ENCODE results near the gene GLUL.
"Not testable (repeated sequence)": the region's sequence is repeated elsewhere in the genome, so short reads cannot be mapped to it uniquely, and the experiment has no call there.

GLUL gene

DNA sequence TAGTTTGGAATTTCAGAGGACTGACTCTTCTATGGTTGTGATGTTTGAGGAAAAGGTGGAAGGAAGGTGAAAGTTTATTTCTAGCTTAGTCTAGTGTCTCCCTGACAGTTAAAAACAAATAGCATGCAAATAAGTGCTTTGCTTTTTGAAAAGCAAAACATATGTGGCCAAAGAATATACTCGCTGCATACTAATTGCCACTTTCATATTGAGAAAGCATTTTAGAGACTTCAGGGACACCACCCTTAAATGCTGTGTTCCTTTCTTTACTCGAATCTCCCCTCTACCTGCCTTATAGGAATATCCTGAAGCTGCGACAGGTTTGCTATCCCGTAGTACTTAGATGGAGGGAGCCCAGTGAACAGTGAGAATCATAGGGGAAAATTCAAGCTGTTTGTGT, 23.2 kb downstream of the GLUL start:
- no peak for DNase-seq (ENCODE audit: low read depth in 2 of 2)

DNA sequence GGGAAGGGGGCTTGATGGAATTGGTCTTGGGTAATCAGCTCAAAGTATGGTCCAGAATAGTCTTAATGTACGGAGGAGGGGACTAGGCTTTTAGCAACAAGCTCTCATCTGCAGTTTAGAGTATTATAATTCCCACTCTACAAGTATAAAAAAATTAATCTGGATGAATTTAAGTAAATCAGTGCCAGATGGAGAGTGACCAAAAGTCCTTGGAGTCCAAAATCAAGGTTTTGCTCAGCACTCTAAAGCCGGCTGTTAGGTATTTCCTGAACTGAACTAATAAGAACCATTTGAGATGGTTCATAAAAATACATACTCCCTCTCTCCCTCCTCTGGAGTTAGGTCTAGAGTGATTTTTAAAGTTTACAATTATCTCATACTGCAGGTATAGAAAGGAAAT, 23.7 kb downstream of the GLUL start:
- DNase-seq (ENCODE audit: low read depth in 2 of 2), result no peak

DNA sequence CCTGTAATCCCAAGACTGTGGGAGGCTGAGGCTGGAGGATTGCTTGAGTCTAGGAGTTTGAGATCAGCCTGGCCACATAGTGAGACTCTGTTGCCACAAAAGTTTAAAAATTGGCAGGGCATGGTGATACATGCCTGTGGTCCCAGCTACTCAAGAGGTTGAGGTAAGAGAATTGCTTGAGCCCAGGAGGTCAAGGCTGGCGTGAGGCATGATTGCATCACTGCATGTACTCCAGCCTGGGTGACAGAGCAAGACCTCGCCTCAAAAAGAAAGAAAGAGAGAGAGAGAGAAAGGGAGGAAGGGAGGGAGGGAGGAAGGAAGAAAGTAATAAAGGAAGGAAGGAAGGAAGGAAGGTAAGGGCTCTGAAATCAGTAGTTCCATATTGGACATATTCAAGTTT, 25.0 kb downstream of the GLUL start:
- DNase-seq (ENCODE audit: low read depth in 2 of 2), result no peak

DNA sequence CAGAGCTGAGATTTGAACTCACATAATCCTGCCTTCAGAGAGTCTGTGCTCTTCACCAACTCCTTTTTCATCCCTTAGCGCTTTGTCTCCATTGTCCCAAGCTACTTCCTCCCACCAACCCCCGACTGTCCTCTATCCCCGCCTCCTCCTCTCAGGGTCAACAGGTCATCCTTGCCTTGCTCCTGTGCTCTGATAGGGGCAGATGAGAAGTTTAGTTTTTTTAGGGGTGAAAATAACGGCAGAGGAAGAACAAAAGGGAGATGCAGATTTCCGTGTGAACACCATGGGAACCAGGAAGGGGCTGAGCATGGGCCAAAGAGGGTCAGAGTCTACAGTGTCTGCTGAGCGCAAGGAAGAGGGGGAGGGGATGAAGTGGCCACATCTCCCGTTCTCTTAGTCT, 31.9 kb downstream of the GLUL start:
- DNase-seq (ENCODE audit: low read depth in 2 of 2), result no peak

DNA sequence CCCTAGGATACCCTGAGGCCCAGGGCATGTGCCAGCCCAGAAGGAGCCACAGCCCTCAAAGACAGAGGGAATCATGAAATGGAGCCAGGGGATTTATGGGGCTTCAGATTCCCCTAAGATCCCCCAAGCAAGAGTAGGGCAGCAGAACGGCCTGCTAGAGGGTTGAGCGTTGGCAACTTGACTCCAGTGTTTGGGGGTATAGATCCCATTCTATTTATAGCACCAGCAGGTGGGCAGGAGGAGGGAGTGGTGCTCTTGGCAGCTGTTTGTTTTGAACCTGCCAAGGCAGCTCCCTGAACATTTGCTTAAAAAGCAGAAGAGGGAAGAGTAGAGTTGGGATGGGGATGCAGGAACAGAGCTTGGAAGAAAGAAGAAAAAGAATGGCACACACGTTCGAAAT, 33.7 kb downstream of the GLUL start:
- no peak for DNase-seq (ENCODE audit: low read depth in 2 of 2)

DNA sequence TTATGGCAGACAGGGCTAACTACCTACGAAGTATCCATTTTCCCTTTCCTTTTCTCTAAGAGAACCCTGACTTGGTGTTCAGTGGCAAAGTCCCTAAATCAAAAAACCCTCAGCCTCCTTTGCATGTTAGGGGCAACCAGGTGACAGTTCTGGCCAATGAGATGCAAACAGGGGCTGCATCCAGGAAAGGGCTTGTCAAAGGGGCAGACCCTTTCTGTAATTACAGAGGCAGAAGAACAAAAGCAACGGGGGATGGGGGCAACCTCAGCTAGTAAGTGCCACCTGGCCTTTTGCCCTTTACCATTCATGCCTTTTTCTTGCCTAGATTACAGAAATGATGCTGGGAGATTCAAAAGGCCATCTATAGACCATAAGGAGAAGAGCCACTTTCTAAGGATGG, 34.4 kb downstream of the GLUL start:
- no peak for DNase-seq (ENCODE audit: low read depth in 2 of 2)

DNA sequence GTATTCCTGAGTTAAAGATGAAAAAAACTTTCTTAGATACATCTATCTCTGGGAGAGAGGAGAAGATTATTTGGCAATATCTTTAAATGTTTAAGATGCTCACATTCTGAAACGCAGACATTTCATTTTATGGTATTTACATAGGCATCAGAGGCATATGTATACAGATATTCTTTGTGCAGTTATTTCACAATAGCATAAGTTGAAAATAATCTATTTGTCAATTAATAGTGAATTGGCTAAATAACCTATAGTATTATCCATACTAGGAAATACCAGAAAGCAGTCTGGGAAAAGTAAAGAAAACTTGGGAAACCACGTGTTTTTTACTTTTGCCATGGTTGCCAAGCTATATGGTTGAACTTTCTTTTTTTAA, 35.9 kb downstream of the GLUL start:
- no peak for DNase-seq (ENCODE audit: low read depth in 2 of 2)

DNA sequence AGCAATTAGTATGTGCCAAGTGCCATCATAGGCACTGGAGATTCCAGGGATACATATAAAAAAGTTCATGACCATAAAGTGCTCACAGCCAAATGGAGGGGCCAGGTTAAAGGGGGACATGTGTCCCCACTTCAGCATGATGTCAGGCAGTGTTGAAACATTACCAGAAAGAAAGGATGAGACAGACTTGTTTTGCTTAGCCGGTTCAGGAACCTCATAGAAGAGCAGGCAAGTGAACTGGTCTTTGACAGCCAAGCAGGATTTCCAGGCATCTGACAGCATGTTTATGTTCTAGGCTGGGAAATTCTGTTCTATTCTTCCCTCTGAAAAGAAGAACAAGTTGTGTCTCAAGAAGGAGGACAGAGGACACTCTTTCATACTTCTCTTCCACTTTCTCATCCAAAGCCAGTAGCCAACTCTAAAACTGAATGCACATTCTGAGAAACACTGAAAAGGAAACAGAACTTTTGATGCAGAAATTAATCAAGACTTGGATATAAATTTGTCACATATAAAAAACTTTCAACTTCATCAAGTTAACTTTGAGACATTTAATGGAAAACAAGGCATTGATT, 39.7 kb downstream of the GLUL start:
- no peak for DNase-seq (ENCODE audit: low read depth in 2 of 2)

DNA sequence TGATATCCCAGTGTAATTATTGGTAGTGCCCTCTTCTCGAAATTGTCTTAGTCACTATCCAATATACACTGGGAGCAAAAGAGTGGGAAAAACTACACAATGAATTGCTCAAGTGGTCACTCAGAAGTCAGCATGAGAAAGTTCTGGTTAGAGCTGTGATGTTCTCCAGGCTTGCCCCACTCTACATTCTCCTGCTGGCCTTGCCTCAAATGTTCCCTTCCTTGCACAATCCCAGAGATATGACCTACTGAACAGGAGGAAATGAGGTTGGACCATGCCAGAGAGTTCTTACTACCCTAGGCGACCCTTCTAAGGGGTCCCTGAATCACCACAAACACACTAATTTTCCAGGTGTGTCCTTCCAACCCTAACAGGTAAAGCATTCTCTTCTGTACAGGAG, 40.8 kb downstream of the GLUL start:
- DNase-seq (ENCODE audit: low read depth in 2 of 2), result no peak

DNA sequence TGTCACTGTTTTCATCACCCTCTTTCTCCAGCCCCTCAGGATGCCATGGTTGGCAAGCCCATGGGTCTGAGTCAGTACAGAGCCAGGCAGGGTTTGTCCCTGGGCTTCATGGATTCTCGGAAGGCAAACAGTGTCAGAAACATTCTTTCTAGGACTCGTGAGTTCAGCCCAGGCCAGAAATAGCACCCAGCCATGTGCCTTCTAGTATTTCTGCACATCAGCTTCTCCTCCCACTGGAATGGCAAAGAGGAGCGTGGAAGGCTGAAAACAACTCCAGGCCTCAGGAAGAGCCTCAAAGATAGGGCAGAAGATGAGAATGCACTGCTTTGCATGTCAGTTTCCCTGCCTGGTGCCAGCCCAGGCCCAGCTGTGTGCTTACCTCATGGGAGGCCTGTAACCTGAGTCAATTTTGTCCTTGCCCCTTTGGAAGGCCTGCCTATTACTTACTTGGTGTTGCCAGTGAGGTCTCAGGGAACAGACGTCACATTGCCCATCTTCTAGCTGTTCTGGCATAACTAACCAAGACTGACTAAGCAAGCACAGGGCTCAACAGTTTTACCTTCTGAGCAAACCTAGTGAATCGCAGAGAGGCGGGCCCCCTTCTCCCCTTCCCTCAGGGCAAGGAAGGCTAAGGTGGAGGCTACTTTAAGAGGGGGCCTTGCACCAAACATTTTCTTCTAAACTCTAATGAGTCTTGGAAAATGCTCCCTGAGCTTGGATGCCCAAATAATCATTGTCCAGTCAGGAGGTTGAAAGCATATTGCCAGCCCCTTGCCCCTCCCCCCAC, 42.4 kb downstream of the GLUL start:
- DNase-seq (ENCODE audit: low read depth in 2 of 2), result no peak

DNA sequence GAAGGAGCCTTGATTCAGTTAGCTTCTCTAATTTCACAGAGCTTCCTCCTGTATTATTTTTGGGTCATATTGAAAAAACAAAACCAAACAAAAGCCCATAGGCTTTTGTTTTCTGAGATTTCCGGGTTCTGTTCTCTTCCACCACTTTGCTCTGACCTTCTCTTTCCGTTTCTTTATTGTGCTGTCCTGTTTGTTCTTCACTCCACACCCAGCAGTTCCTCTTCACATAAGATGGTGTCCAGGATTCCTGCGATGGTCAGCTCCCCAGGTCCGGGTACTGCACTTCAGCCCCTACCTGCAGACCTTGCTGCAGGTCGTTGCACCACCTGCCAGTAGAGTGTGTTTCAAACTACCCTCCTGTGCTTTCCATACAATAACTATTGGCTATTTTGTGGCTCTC, 44.6 kb downstream of the GLUL start:
- no peak for DNase-seq (ENCODE audit: low read depth in 2 of 2)

DNA sequence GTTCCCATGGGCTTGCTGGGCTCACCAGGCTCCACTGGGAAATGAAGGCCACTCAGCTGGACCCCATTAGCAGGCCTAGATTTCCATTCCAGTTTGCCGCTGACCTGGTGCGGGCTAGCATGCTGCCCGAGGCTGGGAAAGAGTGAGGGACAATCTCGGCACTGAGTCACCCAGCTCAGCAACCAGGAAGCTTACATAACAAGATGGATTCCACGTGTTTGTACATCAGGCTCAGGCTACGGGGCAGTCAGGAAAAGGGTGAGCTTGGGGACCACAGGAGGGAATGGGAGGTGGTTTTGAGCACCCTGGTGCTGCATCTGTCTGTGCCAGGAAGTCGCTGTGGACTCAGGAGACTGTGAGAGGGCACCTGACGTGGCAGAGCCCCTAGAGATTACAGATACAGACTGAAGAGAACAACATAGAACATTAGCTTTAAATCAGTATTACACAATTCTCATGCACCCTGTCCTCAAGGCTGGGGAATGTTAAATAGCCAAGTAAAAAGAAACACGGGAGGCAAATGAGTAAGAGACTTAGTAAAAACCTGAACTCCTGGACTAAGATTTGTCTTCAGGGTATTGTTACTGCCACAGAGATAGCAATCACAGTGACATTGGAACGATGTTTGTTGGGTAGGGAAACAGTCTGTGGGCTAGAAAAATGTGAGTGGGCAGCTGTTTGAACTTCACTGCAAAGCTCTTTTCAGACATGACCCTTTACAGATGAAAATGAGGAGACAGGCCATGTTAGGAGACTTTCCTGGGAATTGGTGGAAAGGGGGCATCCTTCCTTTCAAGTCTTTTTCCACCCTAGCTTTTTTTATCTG, 51.1 kb downstream of the GLUL start:
- no peak for DNase-seq (ENCODE audit: low read depth in 2 of 2)

DNA sequence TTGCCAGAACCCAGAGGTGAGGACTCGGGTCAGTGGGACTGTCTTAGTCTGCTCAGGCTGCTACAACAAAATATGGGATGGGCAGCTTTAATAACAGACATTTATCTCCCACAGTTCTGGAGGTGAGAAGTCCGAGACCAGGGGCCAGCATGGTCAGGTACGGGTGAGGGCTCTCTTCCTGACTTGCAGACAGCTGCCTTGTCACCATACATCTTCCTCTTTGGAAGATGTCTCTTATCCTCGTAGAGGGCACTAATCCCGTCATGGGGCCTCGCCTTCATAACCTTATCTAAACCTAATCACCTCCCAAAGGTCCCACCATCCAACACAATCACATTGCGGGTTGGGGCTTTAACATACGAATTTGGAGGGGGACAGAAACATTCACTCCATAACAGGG, 51.9 kb downstream of the GLUL start:
- DNase-seq (ENCODE audit: low read depth in 2 of 2), result no peak

DNA sequence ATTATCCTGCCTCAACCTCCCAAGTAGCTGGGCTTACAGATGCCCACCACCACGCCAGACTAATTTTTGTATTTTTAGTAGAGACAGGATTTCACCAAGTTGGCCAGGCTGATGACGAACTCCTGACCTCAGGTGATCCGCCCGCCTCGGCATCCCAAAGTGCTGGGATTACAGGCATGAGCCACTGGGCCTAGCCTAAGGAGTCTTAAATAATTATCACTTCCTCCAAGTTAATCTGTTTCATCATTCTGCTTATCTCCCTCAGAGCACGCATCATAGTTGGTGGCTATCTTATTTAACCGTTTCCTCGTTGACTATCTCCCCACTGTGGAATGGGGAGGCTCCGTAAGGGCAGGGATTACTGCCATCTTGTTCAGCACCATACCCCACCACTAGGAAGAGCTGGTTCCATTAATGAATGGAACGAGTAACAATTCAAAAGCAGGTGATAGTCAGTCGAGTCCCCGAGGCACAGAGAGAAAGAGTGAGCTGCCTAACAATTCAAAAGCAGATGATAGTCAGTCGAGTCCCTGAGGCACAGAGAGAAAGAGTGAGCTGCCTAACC, 52.7 kb downstream of the GLUL start:
- no peak for DNase-seq (ENCODE audit: low read depth in 2 of 2)

DNA sequence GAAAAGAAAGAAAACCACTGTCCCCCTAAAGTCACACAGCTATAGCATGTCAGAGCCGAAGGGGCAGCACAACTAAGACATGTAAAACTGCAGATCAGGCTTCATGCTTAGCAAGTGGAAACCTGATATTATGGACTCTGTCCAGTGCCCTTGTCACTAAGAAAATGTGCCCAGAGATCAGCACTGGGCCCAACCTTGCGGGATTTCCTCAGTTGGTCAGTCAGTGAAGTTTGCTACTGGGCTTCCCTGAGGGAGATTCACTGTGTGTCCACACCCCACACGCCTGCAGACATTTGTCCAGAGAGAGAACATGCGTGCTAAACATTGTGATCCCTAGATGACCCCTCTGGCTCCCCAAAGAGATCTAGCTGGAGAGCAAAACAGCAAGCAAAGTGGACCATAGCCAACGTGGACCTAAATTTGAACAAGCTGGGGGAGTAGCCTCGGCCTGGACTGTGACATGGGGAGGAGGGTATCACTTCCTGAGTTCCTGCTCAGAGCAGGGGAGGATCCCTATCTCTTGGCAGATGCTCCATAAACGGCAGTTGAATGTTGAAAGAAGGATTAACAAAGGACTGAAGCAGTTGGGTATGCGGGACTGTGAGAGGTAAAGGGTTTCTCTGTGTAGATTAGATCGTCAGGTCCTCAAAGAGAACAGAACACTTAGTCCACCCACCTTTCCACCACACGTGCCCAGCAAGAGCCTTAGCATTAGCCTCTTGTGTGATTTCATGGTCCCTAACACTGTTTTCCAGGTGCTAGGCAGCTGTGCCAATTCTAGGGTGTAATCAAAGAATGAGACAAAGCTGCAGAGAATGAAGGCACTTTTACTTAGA, 53.6 kb downstream of the GLUL start:
- no peak for DNase-seq (ENCODE audit: low read depth in 2 of 2)

DNA sequence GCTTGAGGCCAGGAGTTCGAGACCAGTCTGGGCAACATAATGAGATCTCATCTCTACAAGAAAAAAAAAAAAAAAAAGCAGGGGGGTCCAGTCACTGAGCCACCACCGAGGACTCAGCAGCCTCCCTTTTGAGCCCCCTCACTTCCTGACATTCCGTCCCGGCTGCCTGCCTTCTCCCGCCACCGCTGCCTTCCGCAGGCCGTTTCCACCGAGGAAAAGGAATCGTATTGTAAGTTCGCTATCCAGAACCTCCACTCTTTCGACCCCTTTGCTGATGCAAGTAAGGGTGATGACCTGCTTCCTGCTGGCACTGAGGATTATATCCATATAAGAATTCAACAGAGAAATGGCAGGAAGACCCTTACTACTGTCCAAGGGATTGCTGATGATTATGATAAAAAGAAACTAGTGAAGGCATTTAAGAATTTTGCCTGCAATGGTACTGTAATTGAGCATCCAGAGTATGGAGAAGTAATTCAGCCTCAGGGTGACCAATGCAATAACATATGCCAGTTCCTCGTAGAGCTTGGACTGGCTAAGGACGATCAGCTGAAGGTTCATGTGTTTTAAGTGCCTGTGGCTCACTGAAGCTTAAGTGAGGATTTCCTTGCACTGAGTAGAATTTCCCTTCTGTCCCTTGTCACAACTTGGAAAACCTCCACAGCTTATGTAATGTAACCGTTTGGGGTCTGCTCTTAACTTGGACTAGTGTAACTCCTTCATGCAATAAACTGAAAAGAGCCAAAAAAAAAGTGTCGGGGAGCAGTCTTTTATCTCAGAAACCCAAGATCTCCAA, 55.6 kb downstream of the GLUL start:
- no peak for DNase-seq (ENCODE audit: low read depth in 2 of 2)

DNA sequence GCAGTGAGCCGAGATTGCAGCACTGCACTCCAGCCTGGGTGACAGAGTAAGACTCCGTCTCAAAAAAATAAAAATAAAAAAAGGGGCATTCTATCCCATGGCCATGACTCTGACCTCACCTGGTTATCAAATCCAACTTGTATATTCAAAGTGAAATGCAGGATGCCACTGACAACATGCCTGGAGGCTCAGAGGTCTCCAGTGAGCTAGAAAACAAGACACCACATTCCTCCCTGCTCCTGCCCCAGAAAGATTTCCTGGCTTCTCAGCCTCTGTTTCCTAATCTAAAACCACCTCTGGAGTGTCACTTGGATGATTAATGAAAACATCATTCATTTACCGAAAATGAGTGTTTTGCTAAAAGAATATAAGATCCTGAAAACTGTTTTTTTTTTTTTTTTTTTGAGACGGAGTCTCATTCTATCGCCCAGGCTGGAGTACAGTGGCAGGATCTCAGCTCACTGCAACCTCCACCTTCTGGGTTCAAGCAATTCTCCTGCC, 58.5 kb downstream of the GLUL start:
- not testable (repeated sequence) for DNase-seq (ENCODE audit: low read depth in 2 of 2)

DNA sequence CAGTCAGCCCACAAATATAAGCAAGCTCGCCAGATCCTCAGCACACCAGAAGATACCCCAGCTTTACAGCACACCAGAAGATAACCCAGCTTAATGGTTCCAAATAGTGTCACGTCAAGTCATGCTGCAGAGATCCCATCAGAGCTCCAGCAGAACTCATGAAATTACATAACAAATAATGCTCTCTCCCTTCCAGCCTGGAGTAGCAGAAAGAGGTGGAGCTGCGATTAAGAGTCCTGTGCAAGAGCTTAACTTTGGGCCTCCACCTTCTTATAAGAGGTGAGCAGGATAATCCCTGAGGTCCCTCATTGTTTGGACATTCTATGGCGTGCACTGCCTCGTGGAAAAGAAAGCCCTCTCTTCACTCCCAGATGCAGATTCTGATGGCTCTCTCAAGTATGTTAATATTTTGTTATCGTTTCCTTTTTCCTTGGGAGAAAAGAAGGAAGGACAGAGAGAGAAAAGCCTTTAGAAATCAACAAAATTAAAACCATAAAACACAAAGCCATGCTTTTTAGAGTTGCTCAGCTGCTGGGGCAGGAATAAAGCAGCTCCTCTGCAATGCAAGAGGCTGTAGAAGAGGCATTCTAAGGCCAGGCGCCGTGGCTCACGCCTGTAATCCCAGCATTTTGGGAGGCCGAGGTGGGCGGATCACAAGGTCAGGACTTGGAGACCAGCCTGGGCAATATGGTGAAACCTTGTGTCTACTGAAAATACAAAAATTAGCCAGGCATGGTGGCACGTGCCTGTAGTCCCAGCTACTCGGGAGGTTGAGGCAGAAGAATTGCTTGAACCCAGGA, 59.1 kb downstream of the GLUL start:
- no peak for DNase-seq (ENCODE audit: low read depth in 2 of 2)

Measured in stimulated activated CD4-positive, alpha-beta T cell treated with anti-CD3 and anti-CD28 coated beads, Interleukin-4, amount 100 ng/mL, for 48 hours (primary cell).